Fibroblast of skin of back (primary cell): ENCODE measurements around the gene KBTBD8.

Experiments
- DNase-seq: peaks from one replicate; pipeline ENCODE4 v3.0.0-alpha.2; 2013

The KBTBD8 gene

GRCh38 chr3:67044295-67044694, 46.2 kb downstream of the KBTBD8 start:
- DNase-seq: peak; percentile 27

GRCh38 chr3:67044955-67045354, 46.8 kb downstream of the KBTBD8 start:
- DNase-seq: peak; percentile 13

GRCh38 chr3:67045711-67046465, 47.8 kb downstream of the KBTBD8 start:
- DNase-seq: no peak

GRCh38 chr3:67047051-67047450, 48.9 kb downstream of the KBTBD8 start:
- DNase-seq: no peak

- no peak for DNase-seq
Observed at GRCh38 chr3:67048067-67048714, 50.1 kb downstream of the KBTBD8 start.

- no peak for DNase-seq
Observed at GRCh38 chr3:67048715-67049074, 50.6 kb downstream of the KBTBD8 start.

GRCh38 chr3:67059443-67059842, 61.3 kb downstream of the KBTBD8 start:
- no peak for DNase-seq
